Endothelial cell of umbilical vein (primary cell): ENCODE results near the gene LPIN2. TPM values are rescaled to one million over a fixed set of nuclear protein-coding genes. Genes with fewer than 3 reads are reported as not detected.

Source experiments
- BruUV-seq: library from RNA; stranded (reverse); fragments of 400-500 nt; replicated peaks from 2 replicates; lab custom pipeline; 2021; lab: Mats Ljungman, UMichigan
- CTCF ChIA-PET: fragments of 300-600, 350-600 bp; sonication (Branson Sonifier 250); formaldehyde crosslinking; loops from one replicate; lab custom pipeline; 2021; ENCODE audit warnings: antibody characterized with exemption, inconsistent platforms; lab: Charles Lee
- POLR2A ChIA-PET: fragments of 300-600, 350-600 bp; sonication (Branson Sonifier 250); formaldehyde crosslinking; loops from one replicate; lab custom pipeline; 2021; ENCODE audit warnings: antibody characterized with exemption, inconsistent platforms; lab: Charles Lee
- DNase-seq: peaks from one replicate; pipeline ENCODE4 v3.0.0-alpha.2; 2011; ENCODE audit warnings: low read depth, low spot score
- FAIRE-seq: peaks from 2 replicates; lab custom pipeline; 2011; peaks lifted over from hg19 to GRCh38; lab: Jason Lieb, UNC
- H2AFZ ChIP-seq: 2 replicates; pipeline ENCODE4 v1.6.0; 2012; ENCODE audit warnings: low read depth, low read length, control low read depth, inconsistent platforms
- H3K27ac ChIP-seq: 2 replicates; pipeline ENCODE4 v1.5.1; 2011; ENCODE audit warnings: low read depth, mild to moderate bottlenecking, control low read depth, low read length, moderate library complexity; ENCODE audit not compliant: insufficient read depth
- H3K27me3 ChIP-seq, 2 experiments: 2 replicates each; pipeline versions ENCODE4 v1.6.0 to v1.6.1; 2011; ENCODE audit warnings: low read length in 2 of 2, mixed read lengths in 1 of 2; ENCODE audit not compliant: control insufficient read depth in 2 of 2, insufficient read depth in 2 of 2
- H3K36me3 ChIP-seq, 2 experiments: 2 replicates in 1 of 2; 3 replicates in 1 of 2; pipeline ENCODE4 v1.5.1; 2011; ENCODE audit warnings: low read length in 2 of 2, mild to moderate bottlenecking in 1 of 2, moderate library complexity in 1 of 2; ENCODE audit not compliant: control insufficient read depth in 2 of 2, insufficient read depth in 2 of 2; ENCODE audit errors: extremely low read depth in 1 of 2
- H3K4me1 ChIP-seq: 3 replicates; pipeline ENCODE4 v1.5.1; 2011; ENCODE audit warnings: mild to moderate bottlenecking, low read length; ENCODE audit not compliant: control insufficient read depth, insufficient read depth; ENCODE audit errors: extremely low read depth
- H3K4me2 ChIP-seq: 2 replicates; pipeline ENCODE4 v1.6.1; 2011; ENCODE audit warnings: low read length, control low read depth, mixed read lengths; ENCODE audit not compliant: insufficient read depth
- H3K4me3 ChIP-seq, 3 experiments: fragments of 200-600 bp in 1 of 3; sonication (generic), shearing (Covaris generic) in 1 of 3; replicated peaks in 1 of 3; 2 replicates each; pipeline ENCODE4 v1.5.1; 2011 to 2016; ENCODE audit warnings: control low read depth in 3 of 3, low read length in 3 of 3, mild to moderate bottlenecking in 2 of 3, inconsistent platforms in 1 of 3, low read depth in 1 of 3, moderate library complexity in 1 of 3; ENCODE audit not compliant: insufficient read depth in 1 of 3
- H3K79me2 ChIP-seq: 2 replicates; pipeline ENCODE4 v1.6.0; 2012; ENCODE audit warnings: low read length, inconsistent platforms; ENCODE audit not compliant: control insufficient read depth, insufficient read depth
- H3K9ac ChIP-seq: replicated peaks from 2 replicates; pipeline ENCODE3; 2011; ENCODE audit warnings: low read length, control low read depth; ENCODE audit not compliant: insufficient read depth; ENCODE audit errors: extremely low read depth
- H3K9me1 ChIP-seq: replicated peaks from 3 replicates; pipeline ENCODE4 v1.6.0; 2011; ENCODE audit warnings: mild to moderate bottlenecking, low read length; ENCODE audit not compliant: control insufficient read depth, insufficient read depth; ENCODE audit errors: extremely low read depth
- H3K9me3 ChIP-seq: replicated peaks from 2 replicates; pipeline ENCODE4 v1.5.1; 2012; ENCODE audit warnings: low read length, inconsistent platforms; ENCODE audit not compliant: control insufficient read depth, insufficient read depth
- H4K20me1 ChIP-seq: replicated peaks from 2 replicates; pipeline ENCODE3; 2011; ENCODE audit warnings: mild to moderate bottlenecking, low read length; ENCODE audit not compliant: control insufficient read depth, insufficient read depth; ENCODE audit errors: extremely low read depth
- CTCF ChIP-seq, 2 donors: IDR thresholded peaks; 1 replicate in 1 of 2; 2 replicates in 1 of 2; pipeline ENCODE4 v1.5.1; 2011; ENCODE audit warnings: low read length in 2 of 2, mild to moderate bottlenecking in 2 of 2, moderate library complexity in 2 of 2, control low read depth in 1 of 2, inconsistent platforms in 1 of 2, low read depth in 1 of 2; ENCODE audit not compliant: insufficient read depth in 1 of 2; ENCODE audit errors: extremely low read depth in 1 of 2
- EZH2 ChIP-seq: IDR thresholded peaks from 2 replicates; pipeline ENCODE4 v1.6.1; 2012; ENCODE audit warnings: borderline replicate concordance, low read depth, mild to moderate bottlenecking, moderate library complexity, low read length, inconsistent platforms; ENCODE audit not compliant: severe bottlenecking
- FOS ChIP-seq: IDR thresholded peaks from 2 replicates; pipeline ENCODE4 v1.6.1; 2011; ENCODE audit warnings: mild to moderate bottlenecking, low read length, moderate library complexity, borderline replicate concordance; ENCODE audit not compliant: insufficient read depth
- GATA2 ChIP-seq: IDR thresholded peaks from 2 replicates; pipeline ENCODE4 v1.7.0; 2011; ENCODE audit warnings: low read depth, mild to moderate bottlenecking, moderate library complexity, mixed read lengths, low read length; ENCODE audit not compliant: insufficient read length, insufficient read depth
- JUN ChIP-seq: IDR thresholded peaks from 2 replicates; pipeline ENCODE4 v1.6.1; 2011; ENCODE audit warnings: borderline replicate concordance, low read depth; ENCODE audit not compliant: insufficient read length, insufficient read depth
- MAX ChIP-seq: IDR thresholded peaks from 2 replicates; pipeline ENCODE4 v1.6.1; 2011; ENCODE audit not compliant: insufficient read depth, insufficient read length
- MYC ChIP-seq: IDR thresholded peaks from one replicate; pipeline ENCODE4 v1.6.1; 2011; ENCODE audit warnings: mild to moderate bottlenecking, low read depth, low read length
- POLR2A ChIP-seq: IDR thresholded peaks from 2 replicates; pipeline ENCODE4 v1.6.1; 2012; ENCODE audit warnings: low read depth, mild to moderate bottlenecking, control low read depth, low read length
- POLR2AphosphoS5 ChIP-seq: IDR thresholded peaks from 2 replicates; pipeline ENCODE4 v1.6.1; 2012; ENCODE audit warnings: low read depth, mild to moderate bottlenecking, control low read depth, low read length, moderate library complexity; ENCODE audit not compliant: insufficient read depth
- dilution Hi-C: fragments of 300-500 bp; cut with MboI; formaldehyde crosslinking; loops from one replicate; pipeline ENCODE4 v1.15.0; 2019; ENCODE audit warnings: low sequenced_read_pairs; ENCODE audit not compliant: extremely low pct_ligation_motif_present
- intact Hi-C: fragments of 100-400 bp; cut with micrococcal nuclease; formaldehyde crosslinking; loops from one replicate; pipeline ENCODE4 v1.10.0; 2022
- polyA plus RNA-seq, 4 experiments: library from polyadenylated mRNA; depleted of rRNA in 3 of 4; stranded (reverse) in 3 of 4; unstranded in 1 of 4; fragments of >200 nt; gene quantifications; 2 replicates each; pipeline versions ENCODE4 v1.2.1 to v1.2.3, GENCODE V29; 2011 to 2012; ENCODE audit warnings: missing spikeins in 1 of 4
- total RNA-seq: library from RNA; stranded (reverse); gene quantifications from 2 replicates; pipeline ENCODE4 v1.2.3, GENCODE V29; 2021

The LPIN2 gene
- total and polyA plus RNA-seq, 2 donors (not counting 3 experiments of a cell fraction or from before 2014, with no cell fraction given) = 14.7 to 24.4 TPM

GRCh38 chr18:3046216-3046808 lies 33.4 kb upstream of the LPIN2 start:
- ChIA-PET POLR2A (no interaction called here), CTCF (interaction anchor here (1.5 to 2.0 kb wide), 2 partner anchors 16 to 31 kb away, joined by 4 to 7 read pairs; no protein-coding TSS in a partner anchor)
- H3K9me3 ChIP-seq = no peaks in the 10 kb centered on the region
- no peaks in the 10 kb centered on the region for H3K9me1 ChIP-seq
- intact Hi-C loops (no loop called here), dilution Hi-C loops (no loop called here)
- no peaks in the 10 kb centered on the region for H3K27me3 ChIP-seq
- TF ChIP-seq MAX = no peak
- no peak for TF ChIP-seq POLR2AphosphoS5
- no peaks in the 10 kb centered on the region for H4K20me1 ChIP-seq
- H3K4me3 ChIP-seq = no peak overlapping the region
- BruUV-seq = no TSS peak
- no peak overlapping the region for H3K27ac ChIP-seq
- DNase-seq = no peak
- H2AFZ ChIP-seq = no peak overlapping the region
- no peaks in the 10 kb centered on the region for H3K79me2 ChIP-seq
- H3K4me2 ChIP-seq = no peak overlapping the region
- H3K4me1 ChIP-seq = peaks cover 2% of the 10 kb centered on the region
- no peaks in the 10 kb centered on the region for H3K36me3 ChIP-seq
- H3K9ac ChIP-seq = no peak overlapping the region
- FAIRE-seq = no peak

- no peak overlapping the region for H3K27ac ChIP-seq
- TF ChIP-seq FOS (no peak), EZH2 (no peak), POLR2AphosphoS5 (no peak), GATA2 (no peak), MAX (no peak), MYC (no peak), POLR2A (no peak), CTCF (IDR thresholded peaks at IDR 0.05; ENCODE audit: extremely low read depth in 1 of 2, insufficient read depth in 1 of 2, low read depth in 1 of 2, low read length in 2 of 2) (no peak), JUN (no peak)
- H3K9ac ChIP-seq = no peak overlapping the region
- no peak overlapping the region for H2AFZ ChIP-seq
- no peak overlapping the region for H3K4me3 ChIP-seq
- ChIA-PET POLR2A (no interaction called here), CTCF (interaction anchor here (1.0 kb wide), 1 partner anchor 17 kb away, joined by 3 read pairs; no protein-coding TSS in a partner anchor)
- dilution Hi-C loops (no loop called here), intact Hi-C loops (no loop called here)
- H3K4me1 ChIP-seq = peaks cover 2% of the 10 kb centered on the region
- H3K9me1 ChIP-seq = no peaks in the 10 kb centered on the region
- H3K36me3 ChIP-seq = no peaks in the 10 kb centered on the region
- FAIRE-seq = no peak
- DNase-seq = peak; percentile 54
- H3K27me3 ChIP-seq = no peaks in the 10 kb centered on the region
- no TSS peak for BruUV-seq
- H3K4me2 ChIP-seq = no peak overlapping the region
- H4K20me1 ChIP-seq = no peaks in the 10 kb centered on the region
- H3K79me2 ChIP-seq = no peaks in the 10 kb centered on the region
- H3K9me3 ChIP-seq = no peaks in the 10 kb centered on the region
Observed at GRCh38 chr18:3044931-3045698, 32.2 kb upstream of the LPIN2 start.
